ENCODE data around the gene CDKAL1.
A peak's percentile ranks its signal among the peaks of the same experiment; 100 is the strongest.
"Not testable (repeated sequence)": the region's sequence is repeated elsewhere in the genome, so short reads cannot be mapped to it uniquely, and the experiment has no call there.

The CDKAL1 gene

GRCh38 chr6:20808439-20808838 lies 274.2 kb downstream of the CDKAL1 start:
- DNase-seq, result no peak

- no peak for DNase-seq
These were observed 274.7 kb downstream of the CDKAL1 start for GRCh38 chr6:20808924-20809323.

- no peak for DNase-seq
These were observed 276.5 kb downstream of the CDKAL1 start for GRCh38 chr6:20810727-20811108.

GRCh38 chr6:20811109-20811761 lies 277.0 kb downstream of the CDKAL1 start:
- DNase-seq, result peak; percentile 95

GRCh38 chr6:20812776-20813175 lies 278.5 kb downstream of the CDKAL1 start:
- no peak for DNase-seq

- no peak for DNase-seq
These were observed 280.2 kb downstream of the CDKAL1 start for GRCh38 chr6:20814494-20814893.

GRCh38 chr6:20816126-20816525 lies 281.9 kb downstream of the CDKAL1 start:
- DNase-seq, result no peak

- DNase-seq, result no peak
These were observed 283.6 kb downstream of the CDKAL1 start for GRCh38 chr6:20817806-20818320.

- DNase-seq, result no peak
These were observed 285.6 kb downstream of the CDKAL1 start for GRCh38 chr6:20819774-20820400.

- peak; percentile 50 for DNase-seq
These were observed 292.1 kb downstream of the CDKAL1 start for GRCh38 chr6:20826378-20826777.

- no peak for DNase-seq
These were observed 293.5 kb downstream of the CDKAL1 start for GRCh38 chr6:20827798-20828197.

GRCh38 chr6:20830576-20830975 lies 296.3 kb downstream of the CDKAL1 start:
- no peak for DNase-seq

- not testable (repeated sequence) for DNase-seq
These were observed 297.0 kb downstream of the CDKAL1 start for GRCh38 chr6:20831251-20831650.

GRCh38 chr6:20833881-20834515 lies 299.7 kb downstream of the CDKAL1 start:
- no peak for DNase-seq

- no peak for DNase-seq
These were observed 301.2 kb downstream of the CDKAL1 start for GRCh38 chr6:20835315-20836010.

- DNase-seq, result no peak
These were observed 302.9 kb downstream of the CDKAL1 start for GRCh38 chr6:20837189-20837588.

GRCh38 chr6:20838113-20838512 lies 303.9 kb downstream of the CDKAL1 start:
- no peak for DNase-seq

- DNase-seq, result no peak
These were observed 305.4 kb downstream of the CDKAL1 start for GRCh38 chr6:20839630-20840029.

- peak; percentile 1 for DNase-seq
These were observed 306.4 kb downstream of the CDKAL1 start for GRCh38 chr6:20840675-20841074.

- no peak for DNase-seq
These were observed 307.5 kb downstream of the CDKAL1 start for GRCh38 chr6:20841806-20842205.

- DNase-seq, result no peak
These were observed 311.3 kb downstream of the CDKAL1 start for GRCh38 chr6:20845592-20845991.

GRCh38 chr6:20846602-20847028 lies 312.4 kb downstream of the CDKAL1 start:
- peak; percentile 33 for DNase-seq

GRCh38 chr6:20847904-20848303 lies 313.6 kb downstream of the CDKAL1 start:
- DNase-seq, result no peak

Data from EL (cell line).